HG02852 (cell line): Measurements from ENCODE around the gene LGALS7.
"Not testable (repeated sequence)": the region's sequence is repeated elsewhere in the genome, so short reads cannot be mapped to it uniquely, and the experiment has no call there.

Experiments used
- ATAC-seq: cut with Tn5 transposase; IDR thresholded peaks from one replicate; pipeline ENCODE4 v1.9.1; 2021; ENCODE audit warnings: mild to moderate bottlenecking, moderate library complexity; ENCODE audit not compliant: unreplicated experiment

LGALS7 gene

GRCh38 chr19:38774181-38774950 lies 1.0 kb upstream of the LGALS7 start:
- ATAC-seq = no peak

GRCh38 chr19:38771569-38771968 lies 1.7 kb downstream of the LGALS7 start:
- not testable (repeated sequence) for ATAC-seq

- peak; percentile 45 for ATAC-seq
Measured at GRCh38 chr19:38770949-38771275, 2.4 kb downstream of the LGALS7 start.

DNA sequence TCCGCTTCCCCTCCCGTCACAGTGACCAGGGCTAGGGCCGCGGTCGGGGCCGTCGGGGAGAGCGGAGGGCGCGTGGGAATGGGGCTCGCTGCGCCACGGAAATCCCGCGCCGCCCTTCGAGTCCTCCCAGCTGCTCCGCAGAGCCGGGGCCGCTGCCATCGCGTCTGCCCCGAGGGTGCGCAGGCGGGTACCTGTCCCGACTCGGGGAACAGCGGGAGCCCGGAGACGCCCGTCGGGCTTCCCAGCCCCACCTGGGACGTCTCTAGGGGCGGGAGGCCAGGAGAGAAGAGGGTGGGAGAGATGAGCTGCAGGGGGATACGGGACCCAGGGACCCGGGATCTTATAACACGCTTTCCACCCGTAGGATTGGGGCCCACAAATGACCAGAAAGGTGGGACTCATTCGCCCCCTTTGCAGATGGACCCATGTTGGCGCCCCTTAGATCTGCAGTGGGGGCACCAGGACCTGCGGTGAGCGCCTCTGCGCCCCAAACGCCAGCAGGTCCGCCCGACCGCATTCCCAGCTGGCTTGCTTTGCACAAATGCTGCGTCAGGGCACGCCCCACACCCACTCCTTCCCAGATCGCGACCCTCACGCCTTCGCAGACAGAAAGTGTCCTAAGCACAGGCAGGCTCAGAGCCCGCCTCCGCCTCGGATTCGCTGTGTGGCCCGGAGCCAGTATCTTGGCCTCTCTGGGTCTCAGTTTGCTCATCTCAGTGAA lies 2.9 kb downstream of the LGALS7 start:
- peak; percentile 6 for ATAC-seq

DNA sequence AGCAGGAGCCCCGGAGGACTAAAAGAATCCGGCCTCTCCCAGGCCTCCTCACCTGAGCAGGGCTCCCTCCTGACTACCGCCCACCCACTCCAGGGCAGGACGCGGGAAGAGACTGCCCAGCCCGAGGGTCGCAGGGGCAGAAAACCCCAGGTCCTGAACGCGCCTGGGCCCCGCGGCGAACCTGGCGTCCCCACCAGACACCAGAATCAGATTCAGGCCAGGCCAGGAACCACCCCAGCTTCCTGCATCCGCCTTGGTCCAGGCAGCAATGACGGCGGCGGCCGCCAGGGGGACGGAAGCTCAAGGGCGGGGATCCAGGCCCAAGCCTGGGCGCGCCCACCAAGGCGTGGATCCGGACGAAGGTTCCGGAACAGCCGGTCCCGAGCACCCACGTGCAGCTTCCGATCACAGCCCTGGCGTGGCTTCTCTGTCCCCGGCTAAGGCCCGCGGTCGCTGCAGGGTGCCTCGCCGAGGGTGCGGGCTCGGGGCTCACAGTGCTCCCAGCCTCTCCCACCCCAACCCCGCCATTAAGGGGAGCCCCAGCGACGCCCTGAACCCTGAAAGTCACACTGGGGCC lies 3.6 kb downstream of the LGALS7 start:
- no peak for ATAC-seq

DNA sequence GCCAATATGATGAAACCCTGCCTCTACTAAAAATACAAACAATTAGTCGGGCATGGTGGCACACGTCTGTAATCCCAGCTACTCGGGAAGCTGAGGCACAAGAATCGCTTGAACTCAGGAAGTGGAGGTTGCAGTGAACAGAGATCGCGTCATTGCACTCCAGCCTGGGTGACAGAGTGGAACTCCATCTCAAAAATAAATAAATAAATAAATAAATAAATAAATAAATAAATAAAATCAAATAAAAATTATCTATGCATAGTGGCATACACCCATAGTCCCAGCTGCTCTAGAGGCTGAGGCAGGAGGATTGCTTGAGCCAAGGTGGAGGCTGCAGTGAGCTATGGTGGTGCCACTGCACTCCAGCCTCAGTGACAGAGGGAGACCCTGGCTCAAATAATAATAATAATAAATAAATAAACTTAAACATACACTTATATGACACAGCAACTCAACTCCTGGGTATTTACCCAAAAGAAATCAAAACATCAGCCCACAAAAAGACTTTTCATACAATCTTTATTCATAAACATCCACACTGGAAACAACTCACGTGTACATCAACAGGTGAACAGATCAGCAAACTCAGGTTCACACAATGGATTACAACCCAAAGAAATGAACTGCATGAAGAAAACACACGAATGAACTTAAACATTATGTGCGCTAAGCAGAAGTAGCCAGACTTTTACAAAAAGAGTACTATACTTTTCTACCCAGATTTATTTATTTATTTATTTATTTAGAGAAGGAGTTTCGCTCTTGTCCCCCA lies 6.9 kb downstream of the LGALS7 start:
- no peak for ATAC-seq

GRCh38 chr19:38765214-38765613 lies 8.1 kb downstream of the LGALS7 start:
- no peak for ATAC-seq

DNA sequence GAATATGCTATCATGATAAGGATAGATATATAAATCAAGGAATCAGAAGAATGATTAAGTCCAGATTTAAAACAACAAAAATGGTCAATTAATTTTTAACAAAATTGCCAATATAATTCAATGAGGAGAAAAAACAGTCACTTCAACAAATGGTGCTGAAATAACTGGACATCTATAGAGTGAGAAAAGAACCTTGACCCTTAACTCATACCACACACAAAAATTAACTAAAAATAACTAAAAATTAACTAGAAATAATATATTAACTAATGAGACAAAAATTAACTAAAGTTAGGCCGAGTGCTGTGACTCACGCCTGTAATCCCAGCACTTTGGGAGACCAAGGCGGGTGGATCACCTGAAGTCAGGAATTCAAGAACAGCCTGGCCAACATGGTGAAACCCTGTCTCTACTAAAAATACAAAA lies 9.5 kb downstream of the LGALS7 start:
- ATAC-seq = no peak

DNA sequence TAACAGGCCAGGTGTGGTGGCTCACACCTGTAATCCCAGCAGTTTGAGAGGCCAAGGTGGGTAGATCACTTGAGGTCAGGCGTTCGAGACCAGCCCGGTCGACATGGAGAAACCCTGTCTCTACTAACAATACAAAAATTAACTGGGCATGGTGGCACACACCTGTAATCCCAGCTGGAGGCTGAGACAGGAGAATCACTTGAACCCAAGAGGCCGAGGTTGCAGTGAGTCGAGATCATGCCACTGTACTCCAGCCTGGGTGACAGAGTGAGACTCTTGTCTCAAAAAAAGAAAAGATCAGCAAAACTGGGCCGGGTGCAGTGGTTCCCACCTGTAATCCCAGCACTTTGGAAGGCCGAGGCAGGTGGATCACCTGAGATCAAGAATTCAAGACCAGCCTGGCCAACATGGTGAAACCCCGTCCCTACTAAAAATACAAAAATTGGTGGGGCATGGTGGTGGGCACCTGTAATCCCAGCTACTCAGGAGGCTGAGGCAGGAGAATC lies 11.4 kb downstream of the LGALS7 start:
- ATAC-seq = not testable (repeated sequence)

DNA sequence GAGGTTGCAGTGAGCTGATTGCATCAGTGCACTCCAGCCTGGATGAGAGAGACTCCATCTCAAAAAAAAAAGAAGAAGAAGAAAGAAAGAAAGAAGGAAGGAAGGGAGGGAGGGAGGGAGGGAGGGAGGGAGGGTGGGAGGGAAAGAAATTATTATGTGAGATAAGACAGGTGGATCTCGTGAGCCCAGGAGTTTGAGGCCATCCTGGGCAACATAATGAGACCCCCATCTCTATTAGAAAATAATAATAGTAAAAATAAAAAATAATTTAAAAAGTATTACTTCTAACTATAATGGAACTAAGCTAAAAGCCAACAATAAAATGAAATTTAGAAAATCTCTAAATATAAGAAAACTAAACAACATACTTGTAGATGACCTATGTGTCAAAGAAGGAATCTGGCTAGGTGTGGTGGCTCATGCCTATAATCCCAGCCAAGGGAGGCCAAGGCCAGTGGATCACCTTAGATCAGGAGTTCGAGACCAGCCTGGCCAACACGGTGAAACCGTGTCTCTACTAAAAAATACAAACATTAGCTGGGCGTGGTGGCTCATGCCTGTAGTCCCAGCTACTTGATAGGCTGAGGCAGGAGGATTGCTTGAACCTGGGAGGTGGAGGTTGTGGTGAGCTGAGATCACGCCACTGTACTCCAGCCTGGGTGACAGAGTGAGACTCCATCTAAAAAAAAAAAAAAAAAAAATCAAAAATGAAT lies 12.4 kb downstream of the LGALS7 start:
- ATAC-seq = not testable (repeated sequence)

GRCh38 chr19:38759590-38760003 lies 13.7 kb downstream of the LGALS7 start:
- ATAC-seq = no peak

DNA sequence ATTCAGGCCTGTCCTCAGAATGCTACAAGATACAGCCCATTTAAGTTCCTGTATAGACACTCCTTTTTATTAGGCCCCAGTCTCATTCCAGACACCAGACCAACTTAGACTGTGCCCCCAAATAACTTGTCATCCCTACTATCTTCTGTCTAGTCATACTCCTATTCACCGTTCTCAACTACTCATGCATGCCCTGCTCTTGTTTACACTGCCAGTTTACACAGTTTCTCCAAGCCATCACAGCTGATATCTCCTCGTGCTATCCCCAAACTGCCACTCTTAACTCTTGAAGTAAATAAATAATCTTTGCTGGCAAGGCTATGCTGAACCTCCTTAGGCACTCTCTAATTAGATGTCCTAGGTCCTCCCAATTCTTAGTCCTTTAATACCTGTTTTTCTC lies 19.1 kb downstream of the LGALS7 start:
- not testable (repeated sequence) for ATAC-seq

DNA sequence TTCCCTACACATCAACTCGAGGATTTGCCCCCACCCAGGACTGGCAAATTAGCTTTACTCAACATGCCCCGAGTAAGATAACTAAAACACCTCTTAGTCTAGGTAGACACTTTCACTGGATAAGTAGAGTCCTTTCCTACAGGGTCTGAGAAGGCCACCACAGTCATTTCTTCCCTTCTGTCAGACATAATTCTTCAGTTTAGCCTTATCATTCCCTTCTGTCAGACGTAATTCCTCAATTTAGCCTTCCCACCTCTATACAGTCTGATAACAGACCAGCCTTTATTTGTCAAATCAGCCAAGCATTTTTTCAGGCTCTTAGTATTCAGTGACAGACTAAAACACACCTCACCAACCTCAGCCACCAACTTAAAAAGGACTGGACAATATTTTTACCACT lies 19.5 kb downstream of the LGALS7 start:
- ATAC-seq = not testable (repeated sequence)

DNA sequence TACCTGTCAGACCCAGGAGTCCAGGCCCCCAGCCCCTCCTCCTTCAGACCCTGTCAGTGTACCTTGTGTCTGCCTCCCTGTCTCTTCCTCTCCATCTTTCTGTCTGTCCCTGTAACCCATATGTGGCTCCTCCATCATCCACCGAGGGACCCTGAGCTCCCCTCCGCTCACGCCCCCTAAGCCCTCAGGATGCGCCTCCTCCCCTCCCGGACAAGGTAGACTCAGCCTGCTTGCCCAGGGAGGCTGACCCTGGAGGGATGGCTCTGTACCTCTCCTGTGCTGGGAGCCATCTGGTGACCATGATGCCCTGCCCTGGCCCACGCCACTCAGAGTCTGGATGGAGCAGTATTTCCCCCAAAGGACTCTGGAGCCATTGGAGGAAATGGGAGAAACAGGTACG lies 28.0 kb downstream of the LGALS7 start:
- ATAC-seq = no peak

DNA sequence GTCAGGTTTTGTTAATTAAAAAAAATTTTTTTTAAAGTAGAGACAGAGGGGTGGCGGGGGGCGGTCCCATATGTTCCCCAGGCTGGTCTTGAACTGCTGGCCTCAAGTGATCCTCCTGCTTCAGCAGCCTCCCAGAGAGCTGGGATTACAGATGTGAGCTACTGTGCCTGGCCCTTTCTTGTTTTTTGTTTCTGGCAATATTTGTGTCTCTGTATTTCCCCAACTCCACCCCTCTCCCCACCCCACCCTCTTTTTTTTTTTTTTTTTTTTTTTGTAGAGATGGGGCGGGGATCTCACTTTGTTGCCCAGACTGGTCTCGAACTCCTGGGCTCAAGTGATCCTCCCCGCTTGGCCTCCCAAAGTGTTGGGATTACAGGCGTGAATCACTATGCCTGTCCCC lies 28.4 kb downstream of the LGALS7 start:
- no peak for ATAC-seq

DNA sequence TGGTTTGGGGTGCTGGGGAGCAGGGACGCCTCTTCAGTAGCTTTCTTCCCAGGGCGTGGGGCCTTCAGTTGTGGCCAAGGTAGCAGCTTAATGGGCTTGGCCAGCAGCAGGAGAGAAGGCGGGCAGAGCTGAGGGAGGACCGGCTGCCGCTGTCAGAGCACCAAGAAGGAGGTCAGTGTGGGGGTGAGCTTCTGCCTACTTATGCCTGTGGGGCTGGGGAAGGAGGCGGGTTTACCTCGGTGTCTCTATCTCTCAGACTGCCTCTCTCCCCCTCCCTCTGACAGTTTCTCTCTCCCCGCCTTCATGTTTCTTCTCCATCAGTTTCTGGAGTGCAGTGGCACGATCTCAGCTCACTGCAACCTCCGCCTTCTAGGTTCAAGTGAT lies 29.0 kb downstream of the LGALS7 start, which contains the start of gene CAPN12:
Gene CAPN12, minus strand, starts transcription at position 177 of the 384 bp plus-strand sequence. CDS start 309 bp downstream, outside the sequence.
- ATAC-seq = no peak

DNA sequence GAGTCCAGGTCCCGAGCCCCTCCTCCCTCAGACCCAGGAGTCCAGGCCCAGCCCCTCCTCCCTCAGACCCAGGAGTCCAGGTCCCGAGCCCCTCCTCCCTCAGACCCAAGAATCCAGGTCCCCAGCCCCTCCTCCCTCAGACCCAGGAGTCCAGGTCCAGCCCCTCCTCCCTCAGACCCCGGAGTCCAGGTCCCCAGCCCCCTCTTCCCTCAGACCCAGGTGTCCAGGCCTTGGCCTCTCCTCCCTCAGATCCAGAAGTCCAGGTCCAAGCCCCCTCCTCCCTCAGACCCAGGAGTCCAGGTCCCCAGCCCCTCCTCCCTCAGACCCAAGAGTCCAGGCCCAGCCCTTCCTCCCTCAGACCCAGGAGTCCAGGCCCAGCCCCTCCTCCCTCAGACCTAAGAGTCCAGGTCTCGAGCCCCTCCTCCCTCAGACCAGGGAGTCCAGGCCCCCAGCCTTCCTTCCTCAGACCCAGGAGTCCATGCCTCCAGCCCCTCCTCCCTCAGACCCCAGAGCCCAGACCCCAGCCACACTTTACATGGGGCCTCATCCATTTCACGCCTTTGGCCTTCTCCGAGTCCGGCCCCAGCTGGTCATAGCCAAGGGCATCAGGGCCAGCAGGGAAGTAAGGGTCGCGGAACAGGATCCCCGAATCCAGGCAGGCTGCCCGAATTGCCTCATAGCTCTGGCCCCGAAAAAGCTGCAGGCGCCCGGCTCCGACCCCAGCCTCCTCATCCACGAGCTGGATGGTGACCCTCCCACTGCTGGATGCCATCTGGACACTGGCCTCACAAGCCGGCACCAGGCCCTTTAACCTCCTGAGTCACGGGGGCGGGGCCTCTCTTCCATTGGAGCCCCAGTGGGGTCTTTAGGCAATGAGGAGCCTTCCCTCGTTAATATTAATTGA lies 29.7 kb downstream of the LGALS7 start:
- ATAC-seq = no peak

- ATAC-seq = no peak
Measured at GRCh38 chr19:38742906-38743305, 30.4 kb downstream of the LGALS7 start.

DNA sequence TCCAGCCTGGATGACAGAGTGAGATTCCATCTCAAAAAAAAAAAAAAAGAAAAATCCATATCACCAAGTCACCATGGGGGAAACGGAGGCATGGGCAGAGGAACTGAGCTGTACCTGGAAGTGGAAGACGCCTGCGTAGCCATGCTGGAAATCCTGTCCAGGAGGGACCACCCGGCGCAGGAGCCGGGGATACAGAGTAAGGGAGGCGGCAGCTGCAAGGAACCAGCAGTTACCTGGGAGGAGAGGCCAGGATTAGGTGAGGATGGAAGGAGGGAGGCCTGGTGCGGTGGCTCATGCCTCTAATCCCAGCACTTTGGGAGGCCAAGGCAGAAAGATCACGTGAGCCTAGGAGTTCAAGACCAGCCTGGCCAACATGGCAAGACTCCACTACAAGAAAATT lies 31.0 kb downstream of the LGALS7 start:
- no peak for ATAC-seq
